K562 (cell line): ENCODE results near the gene TMEM89.

Source experiments
- CTCF ChIP-seq, 3 experiments: IDR thresholded peaks in 2 of 3; conservative IDR thresholded peaks in 1 of 3; 2 replicates each; pipeline ENCODE4 v1.5.1; 2011 to 2012; ENCODE audit warnings: low read length in 3 of 3, mild to moderate bottlenecking in 3 of 3, control low read depth in 2 of 3, improper control_type of control experiment in 1 of 3, inconsistent platforms in 1 of 3, low read depth in 1 of 3, mixed read lengths in 1 of 3, moderate library complexity in 1 of 3; ENCODE audit not compliant: insufficient read depth in 2 of 3
- NELFE ChIP-seq: IDR thresholded peaks from 2 replicates; pipeline ENCODE4 v1.6.1; 2011; ENCODE audit warnings: mild to moderate bottlenecking; ENCODE audit not compliant: insufficient read depth, insufficient read length
- NR2C1 ChIP-seq, 2 experiments: fragments of 450-650 bp; IDR thresholded peaks; 2 replicates each; pipeline ENCODE4 v1.6.1; 2017; ENCODE audit warnings: mild to moderate bottlenecking in 2 of 2, antibody characterized with exemption in 1 of 2, inconsistent platforms in 1 of 2, missing compliant biosample characterization in 1 of 2, missing genetic modification characterization in 1 of 2

GRCh38 chr3:48647714-48648113 is 26.1 kb upstream of the TMEM89 start:
- TF ChIP-seq NR2C1 (IDR thresholded peaks at IDR 0.05) (no peak), NR2C1 (tag; IDR thresholded peaks at IDR 0.05) (no peak), CTCF (IDR thresholded peaks at IDR 0.05 in 2 of 3, conservative IDR thresholded peaks at IDR 0.05 in 1 of 3; ENCODE audit: insufficient read depth in 2 of 3, low read depth in 1 of 3, low read length in 3 of 3) (no peak), NELFE (no peak)
